Neural cell (in vitro differentiated cells): ENCODE measurements around the gene TSSK3. TPM values are rescaled to one million over a fixed set of nuclear protein-coding genes. Genes with fewer than 3 reads are reported as not detected.

Experiments
- H2AFZ ChIP-seq: fragments of 200-600, 300-800 bp; sonication (generic), shearing (Covaris generic); 2 replicates; pipeline ENCODE4 v1.6.0; 2014; ENCODE audit warnings: low read depth, mild to moderate bottlenecking, antibody characterized with exemption, low read length, moderate library complexity
- H3F3A ChIP-seq: fragments of 200-600 bp; shearing (Covaris generic); 2 replicates; pipeline ENCODE4 v1.6.1; 2016; ENCODE audit warnings: mild to moderate bottlenecking, moderate library complexity, mixed read lengths, antibody characterized with exemption, low read length; ENCODE audit not compliant: insufficient read depth, poor library complexity, severe bottlenecking
- H3K27ac ChIP-seq: fragments of 200-600, 300-800 bp; sonication (generic), shearing (Covaris generic); 2 replicates; pipeline ENCODE4 v1.5.1; 2014; ENCODE audit warnings: mild to moderate bottlenecking, low read length, moderate library complexity
- H3K27me3 ChIP-seq: fragments of 300-800, 200-600 bp; sonication (generic), shearing (Covaris generic); 2 replicates; pipeline ENCODE4 v1.6.0; 2014; ENCODE audit warnings: mild to moderate bottlenecking, low read depth, low read length, moderate library complexity; ENCODE audit not compliant: insufficient read depth
- H3K36me3 ChIP-seq: fragments of 300-800, 200-600 bp; sonication (generic), shearing (Covaris generic); 2 replicates; pipeline ENCODE4 v1.5.1; 2014; ENCODE audit warnings: mild to moderate bottlenecking, antibody characterized with exemption, low read length, moderate library complexity; ENCODE audit not compliant: insufficient read depth
- H3K4me2 ChIP-seq: fragments of 300-800, 200-600 bp; sonication (generic), shearing (Covaris generic); 2 replicates; pipeline ENCODE4 v1.6.0; 2014; ENCODE audit warnings: mild to moderate bottlenecking, low read length
- H3K4me3 ChIP-seq: fragments of 300-800, 200-600 bp; sonication (generic), shearing (Covaris generic); 2 replicates; pipeline ENCODE4 v1.5.1; 2014; ENCODE audit warnings: mild to moderate bottlenecking, low read length, moderate library complexity
- H3K79me2 ChIP-seq: fragments of 200-600 bp; shearing (Covaris generic); replicated peaks from 2 replicates; pipeline ENCODE4 v1.6.0; 2014; ENCODE audit warnings: mild to moderate bottlenecking, low read length, moderate library complexity; ENCODE audit not compliant: insufficient read depth
- H3K9ac ChIP-seq: fragments of 300-800, 200-600 bp; sonication (generic), shearing (Covaris generic); 2 replicates; pipeline ENCODE4 v1.6.1; 2016; ENCODE audit warnings: mild to moderate bottlenecking, low read length, mixed read lengths
- H3K9me2 ChIP-seq: fragments of 200-600 bp; shearing (Covaris generic); 2 replicates; pipeline ENCODE4 v1.6.1; 2016; ENCODE audit warnings: mild to moderate bottlenecking, low read length, mixed read lengths; ENCODE audit not compliant: insufficient read depth
- H3K9me3 ChIP-seq: fragments of 200-600, 300-800 bp; sonication (generic), shearing (Covaris generic); 2 replicates; pipeline ENCODE4 v1.6.1; 2016; ENCODE audit warnings: mild to moderate bottlenecking, mixed run types, low read length, moderate library complexity, mixed read lengths
- H4K20me1 ChIP-seq: fragments of 200-600 bp; shearing (Covaris generic); 2 replicates; pipeline ENCODE4 v1.6.1; 2016; ENCODE audit warnings: mild to moderate bottlenecking, mixed run types; ENCODE audit not compliant: insufficient read depth
- EP300 ChIP-seq: fragments of 450-650 bp; conservative IDR thresholded peaks from 2 replicates; pipeline ENCODE4 v1.6.1; 2014; ENCODE audit warnings: antibody characterized with exemption, mild to moderate bottlenecking, moderate library complexity; ENCODE audit not compliant: poor library complexity, severe bottlenecking
- EZH2 ChIP-seq: fragments of 200-600, 300-800 bp; shearing (Covaris generic), sonication (generic); IDR thresholded peaks from 2 replicates; pipeline ENCODE4 v1.6.1; 2014; ENCODE audit warnings: antibody characterized with exemption, low read length, borderline replicate concordance, mild to moderate bottlenecking; ENCODE audit not compliant: insufficient read depth, poor library complexity, severe bottlenecking
- MXI1 ChIP-seq: fragments of 450-650 bp; conservative IDR thresholded peaks from 2 replicates; pipeline ENCODE4 v1.6.1; 2014; ENCODE audit warnings: antibody characterized with exemption, mild to moderate bottlenecking; ENCODE audit not compliant: poor library complexity, severe bottlenecking
- POLR2AphosphoS5 ChIP-seq: IDR thresholded peaks from 2 replicates; pipeline ENCODE4 v1.6.1; 2012
- REST ChIP-seq: IDR thresholded peaks from 2 replicates; pipeline ENCODE4 v1.6.1; 2012; ENCODE audit warnings: borderline replicate concordance
- SMC3 ChIP-seq: fragments of 450-650 bp; conservative IDR thresholded peaks from 2 replicates; pipeline ENCODE4 v1.6.1; 2014; ENCODE audit warnings: antibody characterized with exemption, mild to moderate bottlenecking, moderate library complexity; ENCODE audit not compliant: poor library complexity
- TAF1 ChIP-seq: IDR thresholded peaks from 2 replicates; pipeline ENCODE4 v1.6.1; 2012; ENCODE audit warnings: low read depth
- polyA plus RNA-seq: library from polyadenylated mRNA; depleted of rRNA; stranded (reverse); fragments of >200 nt; gene quantifications from 2 replicates; pipeline ENCODE4 v1.2.3, GENCODE V29; 2014
- TF ChIP-seq, protein P1 (sequence below): fragments of 450-650 bp; IDR thresholded peaks from 2 replicates; pipeline ENCODE4 v1.5.1; 2014; ENCODE audit warnings: antibody characterized with exemption, mild to moderate bottlenecking, moderate library complexity; ENCODE audit not compliant: poor library complexity, severe bottlenecking

Gene TSSK3
- polyA plus RNA-seq, 1 donor from 2014 or later, result not detected

DNA sequence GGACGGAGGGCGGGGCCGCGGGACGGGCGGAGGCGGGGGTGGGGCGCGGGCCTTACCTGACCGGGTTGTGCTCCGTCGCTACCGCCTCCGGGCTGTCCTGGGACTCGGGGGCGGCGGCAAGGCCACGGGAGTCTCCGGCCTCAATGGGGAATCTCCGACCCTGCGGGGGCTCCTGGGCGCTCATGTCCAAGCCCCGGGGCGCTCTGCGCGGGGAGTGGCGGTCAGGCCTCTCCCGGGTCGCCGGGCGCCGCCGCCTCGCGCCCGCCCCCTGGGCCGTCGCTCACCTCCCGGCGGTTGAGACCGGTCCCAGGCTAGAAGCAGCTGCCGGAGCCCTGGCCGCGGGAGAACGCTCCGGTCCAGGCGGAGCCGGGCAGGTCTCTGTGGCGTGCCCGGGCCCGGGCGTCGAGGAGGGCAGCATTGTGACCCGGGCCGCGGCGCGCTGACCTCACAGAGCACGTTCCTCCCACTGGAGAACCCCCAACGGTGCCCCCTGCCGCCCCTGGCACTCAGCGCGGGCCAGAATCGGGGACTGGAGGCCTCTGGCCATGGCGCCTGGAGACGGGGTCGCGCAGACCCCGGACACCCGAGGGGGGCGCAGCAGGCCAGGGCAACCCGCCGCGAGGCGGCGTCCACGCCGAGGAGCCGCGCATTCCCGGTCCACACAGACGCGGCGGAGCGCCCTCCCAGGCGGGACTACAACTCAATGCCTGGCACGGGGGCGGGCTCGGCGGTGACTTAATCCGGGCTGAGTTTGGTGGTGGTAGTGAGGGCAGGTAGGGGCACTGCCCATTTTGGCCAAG, 465 bp upstream of the TSSK3 start:
- Histone ChIP-seq H3K27me3 (no peaks in the 10 kb centered on the region), H3K4me2 (no peak overlapping the region), H3K27ac (no peak overlapping the region), H3K9me3 (no peaks in the 10 kb centered on the region), H3K79me2 (no peaks in the 10 kb centered on the region), H3K36me3 (no peaks in the 10 kb centered on the region), H3K9me2 (no peaks in the 10 kb centered on the region), H3F3A (no peaks in the 10 kb centered on the region), H4K20me1 (no peaks in the 10 kb centered on the region), H2AFZ (no peak overlapping the region), H3K4me3 (peak overlapping the region; percentile 10), H3K9ac (no peak overlapping the region)
- TF ChIP-seq SMC3 (no peak), EZH2 (no peak), EP300 (no peak), TAF1 (no peak), POLR2AphosphoS5 (peak; percentile 2), REST (no peak), MXI1 (no peak)
- TF ChIP-seq, protein P1, sequence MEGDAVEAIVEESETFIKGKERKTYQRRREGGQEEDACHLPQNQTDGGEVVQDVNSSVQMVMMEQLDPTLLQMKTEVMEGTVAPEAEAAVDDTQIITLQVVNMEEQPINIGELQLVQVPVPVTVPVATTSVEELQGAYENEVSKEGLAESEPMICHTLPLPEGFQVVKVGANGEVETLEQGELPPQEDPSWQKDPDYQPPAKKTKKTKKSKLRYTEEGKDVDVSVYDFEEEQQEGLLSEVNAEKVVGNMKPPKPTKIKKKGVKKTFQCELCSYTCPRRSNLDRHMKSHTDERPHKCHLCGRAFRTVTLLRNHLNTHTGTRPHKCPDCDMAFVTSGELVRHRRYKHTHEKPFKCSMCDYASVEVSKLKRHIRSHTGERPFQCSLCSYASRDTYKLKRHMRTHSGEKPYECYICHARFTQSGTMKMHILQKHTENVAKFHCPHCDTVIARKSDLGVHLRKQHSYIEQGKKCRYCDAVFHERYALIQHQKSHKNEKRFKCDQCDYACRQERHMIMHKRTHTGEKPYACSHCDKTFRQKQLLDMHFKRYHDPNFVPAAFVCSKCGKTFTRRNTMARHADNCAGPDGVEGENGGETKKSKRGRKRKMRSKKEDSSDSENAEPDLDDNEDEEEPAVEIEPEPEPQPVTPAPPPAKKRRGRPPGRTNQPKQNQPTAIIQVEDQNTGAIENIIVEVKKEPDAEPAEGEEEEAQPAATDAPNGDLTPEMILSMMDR, result no peak

DNA sequence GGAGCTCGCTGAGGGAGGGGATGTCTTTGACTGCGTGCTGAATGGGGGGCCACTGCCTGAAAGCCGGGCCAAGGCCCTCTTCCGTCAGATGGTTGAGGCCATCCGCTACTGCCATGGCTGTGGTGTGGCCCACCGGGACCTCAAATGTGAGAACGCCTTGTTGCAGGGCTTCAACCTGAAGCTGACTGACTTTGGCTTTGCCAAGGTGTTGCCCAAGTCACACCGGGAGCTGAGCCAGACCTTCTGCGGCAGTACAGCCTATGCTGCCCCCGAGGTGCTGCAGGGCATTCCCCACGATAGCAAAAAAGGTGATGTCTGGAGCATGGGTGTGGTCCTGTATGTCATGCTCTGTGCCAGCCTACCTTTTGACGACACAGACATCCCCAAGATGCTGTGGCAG, 1.4 kb downstream of the TSSK3 start:
- no peak overlapping the region for H3K4me2 ChIP-seq
- no peak overlapping the region for H3K27ac ChIP-seq
- no peaks in the 10 kb centered on the region for H4K20me1 ChIP-seq
- H3K27me3 ChIP-seq, result no peaks in the 10 kb centered on the region
- no peaks in the 10 kb centered on the region for H3F3A ChIP-seq
- H3K9me3 ChIP-seq, result no peaks in the 10 kb centered on the region
- H3K9me2 ChIP-seq, result no peaks in the 10 kb centered on the region
- TF ChIP-seq EP300, result no peak
- no peak for TF ChIP-seq REST
- TF ChIP-seq, protein P1, result no peak
- no peak for TF ChIP-seq SMC3
- H3K4me3 ChIP-seq, result no peak overlapping the region
- H3K79me2 ChIP-seq, result no peaks in the 10 kb centered on the region
- no peak overlapping the region for H2AFZ ChIP-seq
- H3K36me3 ChIP-seq, result no peaks in the 10 kb centered on the region
- no peak overlapping the region for H3K9ac ChIP-seq
